ENCODE results near the gene CNTN4.

DNA sequence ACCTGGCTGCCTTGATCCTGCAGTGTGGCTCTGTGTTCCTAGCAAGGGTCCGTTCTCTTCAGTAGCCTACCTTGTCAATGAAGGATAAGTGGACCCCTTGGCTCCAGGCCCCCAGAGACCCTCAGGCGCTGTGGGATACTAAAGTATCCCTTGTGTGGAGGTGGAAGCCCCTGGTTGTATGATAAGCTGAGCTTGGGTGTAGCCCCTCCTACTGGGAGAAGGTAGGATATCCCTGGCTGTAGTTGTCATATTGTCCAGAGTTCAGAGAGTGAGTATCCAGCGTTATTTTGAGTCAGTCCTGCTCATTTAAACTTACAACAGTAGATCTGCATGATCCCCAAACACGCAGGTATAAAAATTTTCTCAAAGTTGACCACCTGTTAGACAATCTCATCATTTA lies 496.8 kb downstream of the CNTN4 start:
- TF ChIP-seq, protein P1, sequence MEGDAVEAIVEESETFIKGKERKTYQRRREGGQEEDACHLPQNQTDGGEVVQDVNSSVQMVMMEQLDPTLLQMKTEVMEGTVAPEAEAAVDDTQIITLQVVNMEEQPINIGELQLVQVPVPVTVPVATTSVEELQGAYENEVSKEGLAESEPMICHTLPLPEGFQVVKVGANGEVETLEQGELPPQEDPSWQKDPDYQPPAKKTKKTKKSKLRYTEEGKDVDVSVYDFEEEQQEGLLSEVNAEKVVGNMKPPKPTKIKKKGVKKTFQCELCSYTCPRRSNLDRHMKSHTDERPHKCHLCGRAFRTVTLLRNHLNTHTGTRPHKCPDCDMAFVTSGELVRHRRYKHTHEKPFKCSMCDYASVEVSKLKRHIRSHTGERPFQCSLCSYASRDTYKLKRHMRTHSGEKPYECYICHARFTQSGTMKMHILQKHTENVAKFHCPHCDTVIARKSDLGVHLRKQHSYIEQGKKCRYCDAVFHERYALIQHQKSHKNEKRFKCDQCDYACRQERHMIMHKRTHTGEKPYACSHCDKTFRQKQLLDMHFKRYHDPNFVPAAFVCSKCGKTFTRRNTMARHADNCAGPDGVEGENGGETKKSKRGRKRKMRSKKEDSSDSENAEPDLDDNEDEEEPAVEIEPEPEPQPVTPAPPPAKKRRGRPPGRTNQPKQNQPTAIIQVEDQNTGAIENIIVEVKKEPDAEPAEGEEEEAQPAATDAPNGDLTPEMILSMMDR (IDR thresholded peaks at IDR 0.05; ENCODE audit: low read length) = no peak
- no peak for TF ChIP-seq EZH2 (IDR thresholded peaks at IDR 0.05; ENCODE audit: borderline replicate concordance, low read length)
